ENCODE results near the gene MED29.

- TF ChIP-seq EP300 (IDR thresholded peaks at IDR 0.05): no peak
- no peak for TF ChIP-seq CTCF (IDR thresholded peaks at IDR 0.05)
Measured at GRCh38 chr19:39372047-39372802, 19.0 kb upstream of the MED29 start.

Data from ovary (tissue), 3 donors.